Embryonic facial prominence (tissue), 1 donor: ENCODE data around the gene NAPB.
"Not testable (repeated sequence)": the region's sequence is repeated elsewhere in the genome, so short reads cannot be mapped to it uniquely, and the experiment has no call there.

Source experiments
- DNase-seq: peaks from one replicate; pipeline ENCODE4 v3.0.0-alpha.2; 2016; ENCODE audit errors: extremely low spot score

The NAPB gene

DNA sequence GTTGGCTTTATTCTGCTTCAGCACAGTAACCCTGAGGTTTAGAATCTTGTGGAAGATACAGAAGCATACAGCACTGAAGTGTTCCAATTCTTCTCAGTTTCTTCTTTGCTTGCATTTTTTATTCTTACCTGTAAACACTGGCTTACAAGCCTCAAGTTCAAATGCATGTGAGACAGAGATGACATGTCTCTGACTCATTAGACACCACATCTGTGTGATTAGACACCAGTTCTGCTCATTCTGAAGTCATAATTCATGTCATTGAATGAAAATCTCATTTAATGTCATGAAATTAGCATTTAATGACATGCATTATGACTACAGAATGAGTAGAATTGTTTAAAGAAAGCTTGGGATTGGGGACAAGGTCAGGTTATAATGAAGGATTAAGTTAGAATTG is 53.5 kb downstream of the NAPB start:
- no peak for DNase-seq

DNA sequence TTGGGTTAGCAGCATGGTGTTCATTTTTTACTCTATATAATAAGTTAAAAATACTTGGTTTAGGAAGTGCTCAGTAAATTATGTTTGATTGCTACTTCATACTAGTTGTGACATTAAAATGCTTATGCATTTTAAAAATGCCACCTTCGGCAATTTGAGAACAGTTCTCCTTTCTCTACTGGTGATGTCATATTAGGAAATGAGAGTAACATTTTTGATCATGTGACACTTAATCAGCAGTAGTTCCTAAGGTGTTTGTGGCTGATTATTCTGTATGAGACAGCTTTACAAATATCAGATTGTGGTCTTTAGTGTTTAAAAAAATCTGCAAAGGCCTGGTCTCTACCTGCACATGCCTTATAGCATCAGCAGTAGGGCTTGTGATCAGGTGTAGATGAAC is 54.9 kb downstream of the NAPB start:
- no peak for DNase-seq

DNA sequence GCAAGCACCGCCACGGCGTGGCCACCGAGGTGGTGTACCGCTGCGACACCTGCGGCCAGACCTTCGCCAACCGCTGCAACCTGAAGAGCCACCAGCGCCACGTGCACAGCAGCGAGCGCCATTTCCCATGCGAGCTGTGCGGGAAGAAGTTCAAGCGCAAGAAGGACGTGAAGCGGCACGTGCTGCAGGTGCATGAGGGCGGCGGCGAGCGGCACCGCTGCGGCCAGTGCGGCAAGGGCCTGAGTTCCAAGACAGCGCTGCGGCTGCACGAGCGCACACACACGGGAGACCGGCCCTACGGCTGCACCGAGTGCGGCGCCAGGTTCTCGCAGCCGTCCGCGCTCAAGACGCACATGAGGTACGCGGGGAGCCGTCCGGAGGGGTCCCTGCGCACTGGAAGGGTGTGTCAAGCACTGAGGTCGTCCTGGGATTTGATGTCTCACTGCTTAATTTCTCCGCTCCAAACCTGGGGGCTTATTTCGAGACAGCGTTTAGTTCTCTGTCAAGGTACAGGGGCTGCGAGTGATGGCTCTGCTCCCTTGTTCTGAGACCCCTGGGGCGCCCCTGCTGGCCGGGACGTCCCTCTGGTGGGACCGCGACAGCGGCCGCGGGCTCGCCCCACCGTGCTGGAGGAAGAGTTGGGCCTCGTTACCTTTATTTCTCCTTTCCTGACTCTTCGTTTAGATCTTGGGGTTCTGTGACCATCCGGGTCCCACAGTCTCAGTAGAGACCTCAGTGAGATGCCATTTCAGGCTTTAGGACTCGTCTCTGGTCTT is 55.7 kb downstream of the NAPB start:
- DNase-seq, result no peak

GRCh38 chr20:23363257-23363649 is 58.0 kb downstream of the NAPB start:
- DNase-seq, result no peak

- no peak for DNase-seq
These were observed 58.7 kb downstream of the NAPB start for GRCh38 chr20:23362392-23363256.

GRCh38 chr20:23361476-23362391 is 59.6 kb downstream of the NAPB start, which contains the start of gene GZF1:
Gene GZF1, plus strand, starts transcription at chr20:23362182. Its CDS starts 2,202 bp downstream, at chr20:23364384.
- peak; percentile 96 for DNase-seq

- DNase-seq, result no peak
These were observed 60.2 kb downstream of the NAPB start for GRCh38 chr20:23361119-23361475.

- DNase-seq, result no peak
These were observed 60.8 kb downstream of the NAPB start for GRCh38 chr20:23360531-23360930.

DNA sequence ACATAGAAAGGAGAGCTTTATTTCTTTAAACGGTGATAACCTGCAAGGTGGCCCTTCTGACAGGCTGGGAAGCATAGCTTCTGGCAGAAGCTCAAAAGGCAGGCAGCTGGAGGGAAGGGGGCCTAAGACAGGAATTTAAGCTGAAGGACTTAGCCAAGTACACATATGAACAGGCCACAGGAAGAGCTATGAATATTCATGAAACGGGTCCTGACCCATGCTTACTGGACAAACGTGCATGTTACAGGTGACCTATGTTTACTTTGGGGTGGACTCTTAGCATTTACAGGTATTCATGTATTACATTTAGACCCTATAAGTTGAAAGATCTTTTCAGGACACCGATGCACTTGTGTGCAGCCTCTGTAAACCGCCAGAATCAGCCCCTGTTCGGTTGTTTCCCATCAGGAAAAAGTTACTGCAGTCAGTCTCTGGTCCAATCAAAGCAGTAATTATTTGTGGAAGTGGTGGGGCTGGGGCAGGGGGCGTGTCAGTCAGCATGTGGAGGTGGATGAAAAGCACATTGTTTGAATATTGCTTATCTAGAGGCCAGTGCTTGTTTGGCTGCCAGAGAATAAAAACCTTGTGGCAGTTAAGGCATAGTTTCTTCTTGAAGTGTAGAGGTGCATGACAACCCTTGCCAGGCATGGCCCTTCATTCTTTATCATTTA is 62.2 kb downstream of the NAPB start:
- no peak for DNase-seq

DNA sequence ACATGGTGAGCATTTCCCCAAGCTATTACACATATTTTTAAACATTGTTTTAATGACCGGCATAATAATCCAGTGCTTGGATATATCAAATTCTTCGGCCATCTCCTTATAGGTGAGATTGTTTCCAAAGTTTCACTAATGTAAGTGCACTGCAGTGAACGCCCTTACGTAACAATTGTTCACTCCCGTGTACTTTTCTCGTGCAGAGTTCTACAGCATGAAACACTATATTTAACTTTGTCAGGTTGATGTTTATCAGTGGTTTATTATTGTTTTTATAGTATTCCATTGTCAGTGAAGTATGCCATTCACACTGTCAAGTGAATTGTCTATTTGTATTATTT is 62.8 kb downstream of the NAPB start:
- DNase-seq, result no peak

GRCh38 chr20:23357767-23358562 is 63.3 kb downstream of the NAPB start:
- DNase-seq, result peak; percentile 94

- DNase-seq, result no peak
These were observed 65.1 kb downstream of the NAPB start for GRCh38 chr20:23356203-23356602.

- DNase-seq, result no peak
These were observed 70.1 kb downstream of the NAPB start for GRCh38 chr20:23350904-23351838.

DNA sequence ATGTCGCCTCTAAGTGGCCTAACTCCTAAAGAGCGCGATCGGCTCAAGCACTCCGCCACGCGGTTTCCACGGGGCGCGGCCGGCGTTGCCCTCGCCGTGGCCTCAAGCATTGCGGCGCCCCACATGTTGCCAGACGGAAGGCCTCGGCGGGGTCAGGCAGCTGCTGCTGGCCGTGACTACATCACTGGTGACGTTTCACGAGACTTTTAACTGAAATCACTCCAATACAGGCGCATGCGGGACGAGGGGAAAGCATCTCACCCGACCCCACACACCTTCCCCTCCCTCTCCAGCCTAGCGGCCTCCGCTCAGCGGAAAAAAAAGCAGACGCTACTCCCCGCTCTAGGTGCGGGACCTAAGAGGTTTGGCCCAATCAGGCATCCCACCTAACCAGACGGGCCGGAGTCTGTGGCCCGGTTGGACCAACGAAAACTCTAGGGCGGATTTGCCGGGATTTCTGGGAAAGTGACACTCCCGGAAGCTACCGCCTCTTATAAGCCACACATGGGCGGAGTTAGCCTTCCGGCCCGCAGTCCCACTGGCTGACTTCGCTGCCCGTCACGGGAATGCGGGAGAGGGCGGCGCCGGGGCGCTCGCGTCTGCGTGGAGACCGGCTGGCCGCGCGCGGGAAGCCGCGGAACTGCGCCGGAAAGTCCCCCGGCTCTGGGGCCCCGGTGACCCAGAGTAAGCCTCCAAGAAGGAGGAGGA is 70.9 kb downstream of the NAPB start, which contains the start of gene NXT1:
Gene NXT1 (plus strand): TSS at position 596 of the 708 bp plus-strand sequence. CDS start 3,251 bp downstream, outside the sequence.
- peak; percentile 95 for DNase-seq

DNA sequence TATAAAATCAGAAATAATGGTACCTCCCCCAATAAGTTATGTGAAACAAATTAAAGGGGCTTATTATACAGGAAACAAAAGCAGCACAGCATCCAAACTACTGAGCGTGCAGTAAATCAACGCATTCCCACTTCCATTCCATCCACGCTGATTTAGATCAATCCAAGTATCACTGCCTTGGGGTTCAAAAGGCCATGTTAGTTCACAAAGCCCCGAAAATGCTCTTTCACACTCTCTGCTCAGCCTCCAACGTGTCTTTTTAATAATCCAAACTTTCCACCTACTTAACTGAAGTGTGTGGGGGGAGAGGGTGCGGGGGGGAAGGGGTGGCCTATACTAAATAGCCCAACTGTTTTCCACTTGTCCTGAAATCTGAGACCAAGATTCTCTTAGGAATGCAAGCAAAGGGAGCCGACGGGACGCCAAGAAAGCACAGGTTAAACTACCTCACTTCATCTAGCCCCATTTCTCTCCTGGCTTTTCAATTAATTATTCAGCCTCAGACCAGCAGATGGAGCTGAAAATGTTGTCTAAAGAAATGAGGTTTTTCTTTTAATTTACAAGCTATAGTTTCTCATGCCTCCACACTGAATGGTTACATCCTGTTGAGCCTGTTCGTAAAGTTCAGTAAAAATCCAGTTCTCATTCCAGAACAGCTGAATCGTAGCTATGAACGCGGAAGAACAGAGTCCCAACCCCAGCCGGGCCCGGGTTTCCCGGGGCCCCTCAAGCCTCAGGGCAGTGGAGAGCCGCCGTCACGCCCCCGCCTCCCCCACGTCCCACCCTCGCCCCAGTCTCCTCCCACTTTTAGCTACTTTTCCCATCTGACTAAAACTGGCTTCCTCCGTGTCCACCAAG is 71.7 kb downstream of the NAPB start:
- DNase-seq, result peak; percentile 81

DNA sequence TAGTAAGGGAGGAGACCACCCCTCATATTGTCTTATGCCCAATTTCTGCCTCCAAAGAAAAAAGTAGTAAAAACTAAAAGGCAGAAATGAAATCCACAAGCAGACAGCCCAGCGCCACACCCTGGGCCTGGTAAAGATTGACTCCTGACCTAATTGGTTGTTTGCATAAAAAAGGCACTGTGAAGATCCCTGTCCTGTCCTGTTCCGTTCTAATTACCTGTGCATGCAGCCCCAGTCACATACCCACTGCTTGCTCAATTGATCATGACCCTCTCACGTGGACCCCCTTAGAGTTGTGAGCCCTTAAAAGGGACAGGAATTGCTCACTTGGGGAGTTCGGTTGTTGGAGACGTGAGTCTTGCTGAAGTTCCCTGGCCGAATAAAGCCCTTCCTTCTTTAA is 72.8 kb downstream of the NAPB start:
- not testable (repeated sequence) for DNase-seq

DNA sequence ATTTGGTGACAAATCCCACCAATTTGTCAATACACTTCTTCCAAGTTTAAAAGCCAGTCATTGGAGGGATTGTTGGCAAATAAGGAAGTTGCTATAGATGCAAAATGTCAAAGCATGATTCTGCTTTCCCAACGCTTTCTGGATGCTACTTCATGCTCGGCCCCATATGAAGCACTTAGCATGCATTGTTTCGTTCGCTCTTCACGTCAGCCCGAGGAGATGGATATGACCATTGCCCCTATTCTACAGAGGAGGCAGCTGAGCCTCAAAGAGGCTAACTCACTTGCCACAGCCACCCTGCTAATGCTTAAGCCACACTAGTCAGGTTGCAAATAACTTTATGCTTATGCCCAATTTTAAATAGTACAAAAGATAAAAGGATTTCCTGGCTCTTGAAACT is 73.5 kb downstream of the NAPB start:
- DNase-seq, result no peak

DNA sequence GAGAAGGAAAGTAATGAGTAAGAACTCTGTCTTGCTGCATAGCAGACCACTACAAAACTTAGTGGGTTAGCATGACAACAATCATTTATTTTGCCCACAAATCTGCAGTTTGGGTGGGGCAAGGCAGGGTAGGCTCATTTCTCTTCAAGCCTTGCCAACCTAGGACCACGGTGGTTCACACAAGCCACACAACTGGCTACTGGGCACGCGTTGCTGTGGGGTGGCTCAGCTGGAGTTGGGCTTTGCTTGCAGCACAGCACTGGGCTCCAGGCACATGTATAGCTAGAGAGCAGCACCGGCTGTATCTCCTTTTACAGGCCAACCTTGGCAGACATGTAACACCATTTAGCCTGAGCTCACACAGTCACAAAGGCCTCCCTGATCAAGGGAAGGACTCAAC is 75.3 kb downstream of the NAPB start:
- no peak for DNase-seq
